Common myeloid progenitor, CD34-positive (primary cell): ENCODE results near the gene SCLY.

ENCODE experiments used
- CTCF ChIA-PET: fragments of 350-600 bp; sonication (Branson Sonifier 250); formaldehyde crosslinking; loops from one replicate; lab custom pipeline; 2021; ENCODE audit warnings: antibody characterized with exemption; lab: Charles Lee
- POLR2A ChIA-PET: fragments of 350-600 bp; sonication (Branson Sonifier 250); formaldehyde crosslinking; loops from one replicate; lab custom pipeline; 2021; ENCODE audit warnings: antibody characterized with exemption; lab: Charles Lee
- DNase-seq, 3 donors: peaks; one replicate each; pipeline versions ENCODE4 v3.0.0 to v3.0.0-alpha.2; 2013
- H3K27ac ChIP-seq, 2 experiments: 1 replicate in 1 of 2; 2 replicates in 1 of 2; pipeline ENCODE4 v1.7.0; 2013; ENCODE audit warnings: inconsistent platforms in 2 of 2, low read length in 2 of 2, mild to moderate bottlenecking in 2 of 2, low read depth in 1 of 2, moderate library complexity in 1 of 2; ENCODE audit not compliant: severe bottlenecking in 2 of 2, insufficient read depth in 1 of 2, poor library complexity in 1 of 2
- H3K27me3 ChIP-seq, 5 experiments: replicated peaks in 2 of 5; 1 replicate in 3 of 5; 2 replicates in 2 of 5; pipeline versions ENCODE4 v1.6.1 to v1.7.0; 2013; ENCODE audit warnings: low read length in 4 of 5, mild to moderate bottlenecking in 2 of 5, moderate library complexity in 2 of 5, inconsistent platforms in 1 of 5; ENCODE audit not compliant: insufficient read depth in 5 of 5, control insufficient read depth in 4 of 5
- H3K36me3 ChIP-seq, 4 experiments: 1 replicate in 2 of 4; 2 replicates in 2 of 4; pipeline versions ENCODE4 v1.6.1 to v1.7.0; 2013; ENCODE audit warnings: low read length in 3 of 4, control low read depth in 1 of 4, mild to moderate bottlenecking in 1 of 4; ENCODE audit not compliant: control insufficient read depth in 4 of 4, insufficient read depth in 4 of 4
- H3K4me1 ChIP-seq, 4 experiments: 1 replicate in 3 of 4; 2 replicates in 1 of 4; pipeline versions ENCODE4 v1.6.1 to v1.7.1; 2013; ENCODE audit warnings: low read length in 3 of 4, mild to moderate bottlenecking in 3 of 4, control low read depth in 1 of 4, inconsistent platforms in 1 of 4, moderate library complexity in 1 of 4; ENCODE audit not compliant: control insufficient read depth in 4 of 4, insufficient read depth in 4 of 4; ENCODE audit errors: control extremely low read depth in 1 of 4
- H3K4me3 ChIP-seq, 7 experiments: 1 replicate in 4 of 7; 2 replicates in 3 of 7; pipeline versions ENCODE4 v1.5.1 to v1.7.0; 2013; ENCODE audit warnings: mild to moderate bottlenecking in 7 of 7, low read length in 6 of 7, moderate library complexity in 6 of 7, inconsistent platforms in 2 of 7, low read depth in 2 of 7, control low read depth in 1 of 7; ENCODE audit not compliant: insufficient read depth in 4 of 7, control insufficient read depth in 1 of 7; ENCODE audit errors: extremely low read depth in 1 of 7
- H3K9me3 ChIP-seq, 5 experiments: 1 replicate in 4 of 5; 2 replicates in 1 of 5; pipeline versions ENCODE4 v1.6.1 to v1.7.1; 2013; ENCODE audit warnings: low read length in 4 of 5, mild to moderate bottlenecking in 2 of 5, inconsistent platforms in 1 of 5, low read depth in 1 of 5, moderate library complexity in 1 of 5; ENCODE audit not compliant: control insufficient read depth in 4 of 5, insufficient read depth in 2 of 5; ENCODE audit errors: control extremely low read depth in 1 of 5
- WGBS: methylation state at CpG from one replicate; pipeline ENCODE4 v1.1.5; 2013; ENCODE audit not compliant: insufficient coverage; 5-methylcytosine and 5-hydroxymethylcytosine counted together

Gene SCLY

GRCh38 chr2:238080518-238080917 is 19.7 kb downstream of the SCLY start:
- ChIA-PET POLR2A (no interaction called here), CTCF (no interaction called here)
- DNase-seq = no peak
- Histone ChIP-seq H3K9me3 (peaks cover 0 to 29% (median 6%) of the 10 kb centered on the region in 5 experiments), H3K27me3 (no peaks in the 10 kb centered on the region), H3K4me3 (no peak overlapping the region), H3K4me1 (no peaks in the 10 kb centered on the region), H3K36me3 (peaks cover 7 to 70% (median 44%) of the 10 kb centered on the region in 4 experiments), H3K27ac (no peak overlapping the region)
- 97% methylated on average over 15 of the region's 15 CpGs for WGBS

GRCh38 chr2:238081150-238081549 is 20.3 kb downstream of the SCLY start:
- H3K27ac ChIP-seq = no peak overlapping the region
- ChIA-PET CTCF (interaction anchor here (1.0 kb wide), 1 partner anchor 26 kb away, joined by 3 read pairs; no protein-coding TSS in a partner anchor), POLR2A (no interaction called here)
- WGBS = 99% methylated on average over 12 of the region's 13 CpGs
- DNase-seq = no peak
- peaks cover 0 to 28% (median 6%) of the 10 kb centered on the region in 5 experiments for H3K9me3 ChIP-seq
- no peaks in the 10 kb centered on the region for H3K27me3 ChIP-seq
- H3K4me3 ChIP-seq = no peak overlapping the region
- peaks cover 7 to 66% (median 44%) of the 10 kb centered on the region in 4 experiments for H3K36me3 ChIP-seq
- no peaks in the 10 kb centered on the region for H3K4me1 ChIP-seq

- POLR2A ChIA-PET = no interaction called here
- Histone ChIP-seq H3K4me3 (no peak overlapping the region), H3K4me1 (no peaks in the 10 kb centered on the region), H3K36me3 (peaks cover 7 to 64% (median 43%) of the 10 kb centered on the region in 4 experiments), H3K27me3 (no peaks in the 10 kb centered on the region), H3K27ac (no peak overlapping the region), H3K9me3 (peaks cover 0 to 26% (median 6%) of the 10 kb centered on the region in 5 experiments)
- CTCF ChIA-PET = interaction anchor here (1.0 kb wide), 1 partner anchor 25 kb away, joined by 3 read pairs; no protein-coding TSS in a partner anchor
- no peak for DNase-seq
- WGBS = 98% methylated on average over 14 of the region's 16 CpGs
These were observed 20.8 kb downstream of the SCLY start for GRCh38 chr2:238081561-238081960.

GRCh38 chr2:238082151-238082550 is 21.4 kb downstream of the SCLY start:
- H3K4me3 ChIP-seq = no peak overlapping the region
- CTCF ChIA-PET = interaction anchor here (1.0 kb wide), 1 partner anchor 25 kb away, joined by 3 read pairs; no protein-coding TSS in a partner anchor
- POLR2A ChIA-PET = no interaction called here
- no peaks in the 10 kb centered on the region for H3K27me3 ChIP-seq
- no peak for DNase-seq
- peaks cover 0 to 22% (median 6%) of the 10 kb centered on the region in 5 experiments for H3K9me3 ChIP-seq
- 95% methylated on average over 17 of the region's 17 CpGs for WGBS
- peaks cover 0 to 3% (median 2%) of the 10 kb centered on the region in 4 experiments for H3K4me1 ChIP-seq
- no peak overlapping the region for H3K27ac ChIP-seq
- peaks cover 5 to 64% (median 41%) of the 10 kb centered on the region in 4 experiments for H3K36me3 ChIP-seq

GRCh38 chr2:238082827-238083226 is 22.0 kb downstream of the SCLY start:
- Histone ChIP-seq H3K36me3 (peaks cover 2 to 57% (median 37%) of the 10 kb centered on the region in 4 experiments), H3K27ac (no peak overlapping the region), H3K4me3 (no peak overlapping the region), H3K27me3 (no peaks in the 10 kb centered on the region), H3K9me3 (peaks cover 0 to 16% (median 0%) of the 10 kb centered on the region in 5 experiments), H3K4me1 (peaks cover 0 to 6% (median 2%) of the 10 kb centered on the region in 4 experiments)
- ChIA-PET POLR2A (no interaction called here), CTCF (no interaction called here)
- WGBS = 90% methylated on average over 7 of the region's 7 CpGs
- DNase-seq = no peak

- H3K4me1 ChIP-seq = peaks cover 0 to 6% (median 2%) of the 10 kb centered on the region in 4 experiments
- peaks cover 2 to 54% (median 35%) of the 10 kb centered on the region in 4 experiments for H3K36me3 ChIP-seq
- no peak for DNase-seq
- H3K27ac ChIP-seq = no peak overlapping the region
- H3K27me3 ChIP-seq = no peaks in the 10 kb centered on the region
- no peak overlapping the region for H3K4me3 ChIP-seq
- WGBS = 63% methylated on average over 2 of the region's 5 CpGs
- ChIA-PET POLR2A (no interaction called here), CTCF (no interaction called here)
- peaks cover 0 to 16% (median 0%) of the 10 kb centered on the region in 5 experiments for H3K9me3 ChIP-seq
These were observed 23.1 kb downstream of the SCLY start for GRCh38 chr2:238083919-238084318.

- peaks cover 2 to 47% (median 32%) of the 10 kb centered on the region in 4 experiments for H3K36me3 ChIP-seq
- WGBS = 100% methylated on average over 5 of the region's 7 CpGs
These were observed 24.0 kb downstream of the SCLY start for GRCh38 chr2:238084761-238085160.

More at GRCh38 chr2:238084761-238085160, 24.0 kb downstream of the SCLY start:
- no peak for DNase-seq
- ChIA-PET CTCF (no interaction called here), POLR2A (no interaction called here)
- no peak overlapping the region for H3K4me3 ChIP-seq
- H3K9me3 ChIP-seq = peaks cover 0 to 8% (median 0%) of the 10 kb centered on the region in 5 experiments
- H3K27me3 ChIP-seq = no peaks in the 10 kb centered on the region
- no peak overlapping the region for H3K27ac ChIP-seq
- peaks cover 0 to 6% (median 2%) of the 10 kb centered on the region in 4 experiments for H3K4me1 ChIP-seq
